WTC11 (cell line): ENCODE results near the gene SAP30BP. TPM values are rescaled to one million over a fixed set of nuclear protein-coding genes. Genes with fewer than 3 reads are reported as not detected.

ENCODE experiments used
- ATAC-seq: fragments of 200-7000 bp; cut with Tn5 transposase; 2 replicates; pipeline ENCODE4 v1.10.0; 2021; ENCODE audit warnings: mild to moderate bottlenecking, moderate library complexity
- CTCF ChIA-PET: fragments of 300-600 bp; sonication (Branson Sonifier 250); formaldehyde crosslinking; loops from one replicate; lab custom pipeline; 2021; ENCODE audit warnings: antibody characterized with exemption; lab: Charles Lee
- POLR2A ChIA-PET: fragments of 350-600 bp; sonication (Branson Sonifier 250); formaldehyde crosslinking; loops from one replicate; lab custom pipeline; 2021; ENCODE audit warnings: antibody characterized with exemption; lab: Charles Lee
- DNase-seq: peaks from one replicate; pipeline ENCODE4 v3.0.0; 2021; ENCODE audit warnings: low spot score
- H3K27ac Mint-ChIP-seq: 2 replicates; pipeline ENCODE4 v1.8.0; 2021; ENCODE audit warnings: mixed read lengths
- H3K27me3 Mint-ChIP-seq: 2 replicates; pipeline ENCODE4 v1.8.0; 2021; ENCODE audit warnings: low read depth, mild to moderate bottlenecking, moderate library complexity, mixed read lengths
- H3K36me3 Mint-ChIP-seq: 2 replicates; pipeline ENCODE4 v1.8.0; 2021; ENCODE audit warnings: mixed read lengths
- H3K4me1 Mint-ChIP-seq: 2 replicates; pipeline ENCODE4 v1.8.0; 2022; ENCODE audit warnings: mixed read lengths
- H3K4me3 Mint-ChIP-seq: 2 replicates; pipeline ENCODE4 v1.8.0; 2021; ENCODE audit warnings: mild to moderate bottlenecking, moderate library complexity, mixed read lengths
- H3K9me3 Mint-ChIP-seq: 2 replicates; pipeline ENCODE4 v1.8.0; 2021; ENCODE audit warnings: mixed read lengths
- ATF2 ChIP-seq: sonication (generic); formaldehyde crosslinking; IDR thresholded peaks from 2 replicates; pipeline ENCODE4 v1.8.1; 2022; ENCODE audit warnings: low read depth, missing genetic modification reagents, borderline replicate concordance
- ATF6 ChIP-seq: sonication (generic); formaldehyde crosslinking; IDR thresholded peaks from 2 replicates; pipeline ENCODE4 v1.8.1; 2023; ENCODE audit warnings: mild to moderate bottlenecking, missing genetic modification reagents
- CBFB ChIP-seq: sonication (generic); formaldehyde crosslinking; IDR thresholded peaks from 2 replicates; pipeline ENCODE4 v1.8.1; 2022; ENCODE audit warnings: mild to moderate bottlenecking, low read depth, missing genetic modification reagents
- CDX4 ChIP-seq: fragments of 250-450 bp; sonication (Bioruptor Pico); IDR thresholded peaks from 2 replicates; pipeline ENCODE4 v1.9.0; 2021; ENCODE audit warnings: moderate library complexity, mild to moderate bottlenecking, inconsistent platforms, borderline replicate concordance
- CREM ChIP-seq: sonication (generic); formaldehyde crosslinking; IDR thresholded peaks from 2 replicates; pipeline ENCODE4 v1.8.1; 2022; ENCODE audit warnings: mild to moderate bottlenecking, missing genetic modification reagents, moderate library complexity
- CTCF ChIP-seq: fragments of 200-600 bp; IDR thresholded peaks from 2 replicates; pipeline ENCODE4 v1.8.0; 2022; ENCODE audit warnings: antibody characterized with exemption
- ELF4 ChIP-seq: sonication (generic); formaldehyde crosslinking; IDR thresholded peaks from 2 replicates; pipeline ENCODE4 v1.8.1; 2022; ENCODE audit warnings: low read depth, mild to moderate bottlenecking, moderate library complexity, missing genetic modification reagents
- FOXP1 ChIP-seq: sonication (generic); formaldehyde crosslinking; IDR thresholded peaks from 2 replicates; pipeline ENCODE4 v1.8.0; 2022; ENCODE audit warnings: missing genetic modification reagents, mild to moderate bottlenecking, moderate library complexity, borderline replicate concordance
- GABPB1 ChIP-seq: sonication (generic); formaldehyde crosslinking; IDR thresholded peaks from 2 replicates; pipeline ENCODE4 v1.8.1; 2023; ENCODE audit warnings: mild to moderate bottlenecking, missing genetic modification reagents
- HMGXB4 ChIP-seq: sonication (generic); formaldehyde crosslinking; IDR thresholded peaks from 2 replicates; pipeline ENCODE4 v1.8.1; 2023; ENCODE audit warnings: mild to moderate bottlenecking, moderate library complexity, missing genetic modification reagents
- KAT7 ChIP-seq: sonication (generic); formaldehyde crosslinking; IDR thresholded peaks from 2 replicates; pipeline ENCODE4 v1.8.1; 2023; ENCODE audit warnings: missing genetic modification reagents, mild to moderate bottlenecking, borderline replicate concordance
- NFATC4 ChIP-seq: fragments of 250-450 bp; sonication (Bioruptor Pico); IDR thresholded peaks from 2 replicates; pipeline ENCODE4 v1.9.0; 2021; ENCODE audit warnings: mild to moderate bottlenecking
- NFE2L1 ChIP-seq: sonication (generic); formaldehyde crosslinking; IDR thresholded peaks from 2 replicates; pipeline ENCODE4 v1.8.1; 2023; ENCODE audit warnings: missing genetic modification reagents
- TCF7 ChIP-seq: sonication (generic); formaldehyde crosslinking; IDR thresholded peaks from 2 replicates; pipeline ENCODE4 v1.8.0; 2022; ENCODE audit warnings: mild to moderate bottlenecking, low read depth, missing genetic modification reagents, moderate library complexity
- USF2 ChIP-seq: sonication (generic); formaldehyde crosslinking; IDR thresholded peaks from 2 replicates; pipeline ENCODE4 v1.8.1; 2023; ENCODE audit warnings: mild to moderate bottlenecking, missing genetic modification reagents, moderate library complexity
- ZMAT4 ChIP-seq: fragments of 250-450 bp; sonication (Bioruptor Pico); IDR thresholded peaks from 2 replicates; pipeline ENCODE4 v1.9.0; 2021; ENCODE audit warnings: mild to moderate bottlenecking
- ZNF121 ChIP-seq: sonication (generic); formaldehyde crosslinking; IDR thresholded peaks from 2 replicates; pipeline ENCODE4 v1.8.0; 2023; ENCODE audit warnings: missing genetic modification reagents
- ZNF281 ChIP-seq: sonication (generic); formaldehyde crosslinking; IDR thresholded peaks from 2 replicates; pipeline ENCODE4 v1.8.0; 2023; ENCODE audit warnings: mild to moderate bottlenecking, missing genetic modification reagents
- total RNA-seq: library from RNA; stranded (reverse); gene quantifications from 3 replicates; pipeline ENCODE4 v1.2.3, GENCODE V29; 2021

SAP30BP gene
- total RNA-seq, 1 experiment from 2014 or later: 86.8 TPM

GRCh38 chr17:75666959-75667790 is at the start of gene SAP30BP, which contains the start of gene RECQL5 (continued):
- TF ChIP-seq CTCF: no peak
- peak; percentile 94 for TF ChIP-seq GABPB1 (CRISPR knock-in tag)
- TF ChIP-seq TCF7 (CRISPR knock-in tag): no peak
- TF ChIP-seq ZNF121 (CRISPR knock-in tag): no peak
- peak; percentile 48 for TF ChIP-seq USF2

GRCh38 chr17:75617675-75618074 is 49.5 kb upstream of the SAP30BP start:
- H3K27ac Mint-ChIP-seq: no peak overlapping the region
- no peak for ATAC-seq
- H3K9me3 Mint-ChIP-seq: no peaks in the 10 kb centered on the region
- H3K4me1 Mint-ChIP-seq: no peaks in the 10 kb centered on the region
- TF ChIP-seq ELF4 (CRISPR knock-in tag) (no peak), ATF6 (no peak), CBFB (CRISPR knock-in tag) (no peak), ZNF121 (CRISPR knock-in tag) (no peak), GABPB1 (CRISPR knock-in tag) (no peak), FOXP1 (no peak), ZNF281 (CRISPR knock-in tag) (no peak), CREM (no peak), ZMAT4 (CRISPR knock-in tag) (no peak), ATF2 (no peak), HMGXB4 (CRISPR knock-in tag) (no peak), CDX4 (CRISPR knock-in tag) (no peak), KAT7 (CRISPR knock-in tag) (no peak), NFATC4 (CRISPR knock-in tag) (no peak), NFE2L1 (no peak)
- POLR2A ChIA-PET: no interaction called here
- H3K27me3 Mint-ChIP-seq: no peaks in the 10 kb centered on the region
- H3K4me3 Mint-ChIP-seq: no peak overlapping the region
- no peaks in the 10 kb centered on the region for H3K36me3 Mint-ChIP-seq
- CTCF ChIA-PET: interaction anchor here (1.0 to 19.0 kb wide), 8 partner anchors 8 to 212 kb away, joined by 3 to 304 read pairs (median 8); partner anchors contain the start of genes GALK1 and SMIM5
- DNase-seq: no peak
